Trophoblast cell (in vitro differentiated cells and primary cell): ENCODE data around the gene ANK2.

Source experiments
- DNase-seq, 2 donors: peaks; one replicate each; pipeline ENCODE4 v3.0.0-alpha.2; 2016
- H2AFZ ChIP-seq: 2 replicates; pipeline ENCODE4 v1.6.1; 2013; ENCODE audit warnings: low read length, moderate library complexity, mild to moderate bottlenecking; ENCODE audit not compliant: insufficient read depth, poor library complexity
- H2AK5ac ChIP-seq: 2 replicates; pipeline ENCODE4 v1.6.1; 2013; ENCODE audit warnings: mild to moderate bottlenecking, low read length
- H2BK120ac ChIP-seq: 2 replicates; pipeline ENCODE4 v1.6.1; 2013; ENCODE audit warnings: low read length, mild to moderate bottlenecking, moderate library complexity; ENCODE audit not compliant: insufficient read depth, poor library complexity
- H2BK12ac ChIP-seq: 2 replicates; pipeline ENCODE4 v1.6.1; 2013; ENCODE audit warnings: mild to moderate bottlenecking, low read length, moderate library complexity
- H2BK5ac ChIP-seq: 2 replicates; pipeline ENCODE4 v1.6.1; 2013; ENCODE audit warnings: low read length, low read depth, moderate library complexity, mild to moderate bottlenecking; ENCODE audit not compliant: poor library complexity
- H3K14ac ChIP-seq: 2 replicates; pipeline ENCODE4 v1.6.1; 2013; ENCODE audit warnings: mild to moderate bottlenecking, low read length
- H3K18ac ChIP-seq: 2 replicates; pipeline ENCODE4 v1.6.1; 2013; ENCODE audit warnings: mild to moderate bottlenecking, low read length
- H3K23ac ChIP-seq: 2 replicates; pipeline ENCODE4 v1.6.1; 2013; ENCODE audit warnings: low read length
- H3K27ac ChIP-seq: 2 replicates; pipeline ENCODE4 v1.5.1; 2013; ENCODE audit warnings: low read depth, mild to moderate bottlenecking, inconsistent platforms, low read length, moderate library complexity
- H3K27me3 ChIP-seq: 2 replicates; pipeline ENCODE4 v1.6.1; 2013; ENCODE audit warnings: inconsistent platforms, mild to moderate bottlenecking, low read length, moderate library complexity; ENCODE audit not compliant: insufficient read depth
- H3K36me3 ChIP-seq, 2 experiments: 1 replicate in 1 of 2; 2 replicates in 1 of 2; pipeline ENCODE4 v1.6.1; 2013; ENCODE audit warnings: low read length in 2 of 2, mild to moderate bottlenecking in 2 of 2, moderate library complexity in 1 of 2; ENCODE audit not compliant: insufficient read depth in 2 of 2, control insufficient read depth in 1 of 2
- H3K4ac ChIP-seq: 2 replicates; pipeline ENCODE4 v1.6.1; 2013; ENCODE audit warnings: low read depth, mild to moderate bottlenecking, low read length, moderate library complexity
- H3K4me1 ChIP-seq, 2 experiments: 1 replicate in 1 of 2; 2 replicates in 1 of 2; pipeline ENCODE4 v1.6.1; 2013; ENCODE audit warnings: low read length in 2 of 2, mild to moderate bottlenecking in 2 of 2, moderate library complexity in 1 of 2; ENCODE audit not compliant: insufficient read depth in 2 of 2, control insufficient read depth in 1 of 2
- H3K4me2 ChIP-seq: 2 replicates; pipeline ENCODE4 v1.6.1; 2013; ENCODE audit warnings: inconsistent platforms, mild to moderate bottlenecking, low read length, moderate library complexity
- H3K4me3 ChIP-seq: 2 replicates; pipeline ENCODE4 v1.5.1; 2013; ENCODE audit warnings: mild to moderate bottlenecking, low read depth, low read length, inconsistent platforms
- H3K79me1 ChIP-seq: one replicate; pipeline ENCODE4 v1.6.1; 2013; ENCODE audit warnings: low read length
- H3K79me2 ChIP-seq: 2 replicates; pipeline ENCODE4 v1.6.1; 2013; ENCODE audit warnings: low read length, mild to moderate bottlenecking; ENCODE audit not compliant: control insufficient read depth, insufficient read depth, poor library complexity
- H3K9ac ChIP-seq: 2 replicates; pipeline ENCODE4 v1.6.1; 2013; ENCODE audit warnings: mild to moderate bottlenecking, low read length
- H3K9me3 ChIP-seq: 2 replicates; pipeline ENCODE4 v1.6.1; 2013; ENCODE audit warnings: low read depth, mild to moderate bottlenecking, control low read depth, inconsistent platforms, low read length; ENCODE audit not compliant: insufficient read depth
- H4K12ac ChIP-seq: 2 replicates; pipeline ENCODE4 v1.6.1; 2013; ENCODE audit warnings: low read depth, mild to moderate bottlenecking, low read length, moderate library complexity
- H4K8ac ChIP-seq: 2 replicates; pipeline ENCODE4 v1.6.1; 2013; ENCODE audit warnings: low read depth, mild to moderate bottlenecking, low read length, moderate library complexity
- H4K91ac ChIP-seq: one replicate; pipeline ENCODE4 v1.6.1; 2013; ENCODE audit warnings: low read depth, mild to moderate bottlenecking, low read length, moderate library complexity
- WGBS: extraction: QIAGEN DNeasy Blood & Tissue Kit; methylation state at CpG from one replicate; pipeline ENCODE4 v1.1.7; 2013; ENCODE audit warnings: missing lambda C conversion rate; ENCODE audit not compliant: insufficient read length, insufficient coverage; ENCODE audit errors: extremely low coverage; 5-methylcytosine and 5-hydroxymethylcytosine counted together

The ANK2 gene

DNA sequence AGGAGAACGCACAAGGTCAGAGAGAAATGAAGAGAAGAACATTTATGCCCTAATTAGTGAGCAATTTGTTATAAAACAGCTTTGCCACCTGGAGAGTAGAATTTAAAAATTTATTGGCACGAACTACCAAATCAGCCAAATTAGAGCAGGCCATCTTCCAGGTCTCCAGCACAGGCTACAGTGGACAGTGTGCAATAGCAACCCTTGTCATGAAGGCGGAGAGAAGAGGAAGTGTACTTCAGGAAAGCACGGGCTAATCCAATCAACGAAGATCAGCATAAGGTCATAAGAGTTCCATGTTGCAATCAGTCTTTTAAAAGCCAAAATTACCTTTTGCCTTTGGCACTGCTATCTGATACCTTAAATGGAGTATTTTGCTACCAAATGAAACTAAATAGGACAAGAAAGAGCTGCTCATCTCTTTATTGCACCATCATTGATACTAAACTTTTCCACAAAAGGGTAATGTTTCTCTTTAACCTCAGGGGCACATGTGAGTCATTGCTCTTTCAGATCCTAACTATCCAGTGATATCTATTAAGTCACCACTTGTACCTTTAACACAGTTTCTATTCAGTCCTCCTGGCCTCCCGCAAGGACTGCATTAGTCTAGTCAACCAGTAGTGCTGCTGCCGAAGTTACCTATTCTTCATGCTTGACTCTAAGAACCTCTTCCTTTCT is 19.9 kb downstream of the ANK2 start:
- H3K79me1 ChIP-seq, result no peaks in the 10 kb centered on the region
- no peak overlapping the region for H2AK5ac ChIP-seq
- no peak overlapping the region for H3K18ac ChIP-seq
- no peak overlapping the region for H3K23ac ChIP-seq
- H3K4me3 ChIP-seq, result no peak overlapping the region
- H3K79me2 ChIP-seq, result no peaks in the 10 kb centered on the region
- no peaks in the 10 kb centered on the region for H3K4me1 ChIP-seq
- H3K9me3 ChIP-seq, result no peaks in the 10 kb centered on the region
- no peak overlapping the region for H3K9ac ChIP-seq
- no peak overlapping the region for H4K8ac ChIP-seq
- H3K14ac ChIP-seq, result no peak overlapping the region
- no peak overlapping the region for H2BK120ac ChIP-seq
- H4K12ac ChIP-seq, result no peak overlapping the region
- no peak overlapping the region for H2BK12ac ChIP-seq
- no CpG with 5 or more reads among the region's 7 CpGs for WGBS
- H3K27me3 ChIP-seq, result no peaks in the 10 kb centered on the region
- H3K4me2 ChIP-seq, result no peak overlapping the region
- H4K91ac ChIP-seq, result no peak overlapping the region
- H3K4ac ChIP-seq, result no peak overlapping the region
- no peaks in the 10 kb centered on the region for H3K36me3 ChIP-seq
- H2AFZ ChIP-seq, result no peak overlapping the region
- no peak overlapping the region for H3K27ac ChIP-seq
- no peak overlapping the region for H2BK5ac ChIP-seq
- DNase-seq, result peak in 1 of 2 donors; percentile 9

- Histone ChIP-seq H3K18ac (no peak overlapping the region), H3K14ac (no peak overlapping the region), H4K8ac (no peak overlapping the region), H2BK5ac (no peak overlapping the region), H2BK12ac (no peak overlapping the region), H3K9me3 (no peaks in the 10 kb centered on the region), H2AFZ (no peak overlapping the region), H3K23ac (no peak overlapping the region), H2AK5ac (no peak overlapping the region), H3K9ac (no peak overlapping the region), H3K27me3 (no peaks in the 10 kb centered on the region), H2BK120ac (no peak overlapping the region), H3K4me3 (no peak overlapping the region), H3K4me2 (no peak overlapping the region), H3K4me1 (no peaks in the 10 kb centered on the region), H3K79me2 (no peaks in the 10 kb centered on the region), H4K12ac (no peak overlapping the region), H4K91ac (no peak overlapping the region), H3K27ac (no peak overlapping the region), H3K79me1 (no peaks in the 10 kb centered on the region), H3K36me3 (no peaks in the 10 kb centered on the region), H3K4ac (no peak overlapping the region)
- no peak for DNase-seq
- WGBS, result no CpG with 5 or more reads among the region's 2 CpGs
These were observed 21.3 kb downstream of the ANK2 start for GRCh38 chr4:113070755-113071154.

DNA sequence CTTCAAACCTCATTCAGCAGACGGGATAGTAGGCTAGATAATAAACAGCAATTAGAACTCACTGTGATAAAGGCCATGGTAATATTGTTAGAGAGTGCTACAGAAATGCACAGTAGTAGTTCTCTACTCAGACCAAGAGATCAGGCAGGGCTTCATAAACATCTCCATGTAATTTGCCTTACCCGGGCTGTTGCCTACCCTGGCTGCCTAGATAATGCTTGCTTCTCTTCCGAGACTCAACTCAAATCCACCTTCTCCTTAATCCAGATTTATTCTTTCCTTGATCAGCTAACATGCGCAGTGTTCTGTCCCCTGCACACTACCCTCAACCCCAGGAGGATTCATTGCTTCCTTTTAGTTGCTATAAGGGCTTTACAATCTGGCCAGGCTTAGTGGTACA is 21.8 kb downstream of the ANK2 start:
- no peak overlapping the region for H2BK12ac ChIP-seq
- no peak overlapping the region for H2AK5ac ChIP-seq
- H3K23ac ChIP-seq, result no peak overlapping the region
- no peak overlapping the region for H3K4ac ChIP-seq
- no peaks in the 10 kb centered on the region for H3K27me3 ChIP-seq
- no CpG with 5 or more reads among the region's 4 CpGs for WGBS
- no peaks in the 10 kb centered on the region for H3K4me1 ChIP-seq
- H3K79me1 ChIP-seq, result no peaks in the 10 kb centered on the region
- H3K79me2 ChIP-seq, result no peaks in the 10 kb centered on the region
- H3K4me2 ChIP-seq, result no peak overlapping the region
- no peaks in the 10 kb centered on the region for H3K9me3 ChIP-seq
- H4K12ac ChIP-seq, result no peak overlapping the region
- H2BK5ac ChIP-seq, result no peak overlapping the region
- no peak overlapping the region for H3K14ac ChIP-seq
- no peak overlapping the region for H3K4me3 ChIP-seq
- H3K36me3 ChIP-seq, result no peaks in the 10 kb centered on the region
- no peak for DNase-seq
- H3K27ac ChIP-seq, result no peak overlapping the region
- no peak overlapping the region for H3K18ac ChIP-seq
- H2AFZ ChIP-seq, result no peak overlapping the region
- H2BK120ac ChIP-seq, result no peak overlapping the region
- H4K8ac ChIP-seq, result no peak overlapping the region
- H3K9ac ChIP-seq, result no peak overlapping the region
- no peak overlapping the region for H4K91ac ChIP-seq

- no peak overlapping the region for H3K4me2 ChIP-seq
- no peak overlapping the region for H2BK5ac ChIP-seq
- no peak overlapping the region for H2BK12ac ChIP-seq
- no peak overlapping the region for H4K8ac ChIP-seq
- no peaks in the 10 kb centered on the region for H3K79me1 ChIP-seq
- H3K23ac ChIP-seq, result no peak overlapping the region
- no peak overlapping the region for H2AFZ ChIP-seq
- H3K4ac ChIP-seq, result no peak overlapping the region
- no peak overlapping the region for H4K12ac ChIP-seq
- H3K4me1 ChIP-seq, result no peaks in the 10 kb centered on the region
- no peak overlapping the region for H3K18ac ChIP-seq
- no peaks in the 10 kb centered on the region for H3K36me3 ChIP-seq
- H4K91ac ChIP-seq, result no peak overlapping the region
- no peaks in the 10 kb centered on the region for H3K9me3 ChIP-seq
- H3K4me3 ChIP-seq, result no peak overlapping the region
- no peak overlapping the region for H2AK5ac ChIP-seq
- WGBS, result no CpG with 5 or more reads among the region's 2 CpGs
- H3K27me3 ChIP-seq, result no peaks in the 10 kb centered on the region
- no peak for DNase-seq
- no peak overlapping the region for H3K9ac ChIP-seq
- no peak overlapping the region for H3K14ac ChIP-seq
- no peak overlapping the region for H2BK120ac ChIP-seq
- no peaks in the 10 kb centered on the region for H3K79me2 ChIP-seq
- no peak overlapping the region for H3K27ac ChIP-seq
These were observed 22.4 kb downstream of the ANK2 start for GRCh38 chr4:113071805-113072204.
